Progenitor cell of endocrine pancreas (in vitro differentiated cells): ENCODE data around the gene DMBX1. TPM values are rescaled to one million over a fixed set of nuclear protein-coding genes. Genes with fewer than 3 reads are reported as not detected.

Experiments used
- DNase-seq: peaks from one replicate; pipeline ENCODE4 v3.0.0; 2021; ENCODE audit warnings: low spot score; ENCODE audit not compliant: unreplicated experiment
- H3K27ac Mint-ChIP-seq: 2 replicates; pipeline ENCODE4 v1.8.0; 2021; ENCODE audit warnings: mild to moderate bottlenecking, moderate library complexity, mixed read lengths
- H3K27me3 Mint-ChIP-seq: 2 replicates; pipeline ENCODE4 v1.8.0; 2021; ENCODE audit warnings: mixed read lengths
- H3K36me3 Mint-ChIP-seq: 2 replicates; pipeline ENCODE4 v1.8.0; 2022; ENCODE audit warnings: mixed read lengths; ENCODE audit not compliant: insufficient read depth
- H3K4me1 Mint-ChIP-seq: 2 replicates; pipeline ENCODE4 v1.8.0; 2021; ENCODE audit warnings: low read depth, mixed read lengths
- H3K4me3 Mint-ChIP-seq: 2 replicates; pipeline ENCODE4 v1.8.0; 2021; ENCODE audit warnings: low read depth, mild to moderate bottlenecking, moderate library complexity, mixed read lengths
- H3K9me3 Mint-ChIP-seq: 2 replicates; pipeline ENCODE4 v1.8.0; 2021; ENCODE audit warnings: low read depth, mixed read lengths
- CTCF ChIP-seq: fragments of 200-600 bp; sonication (generic); IDR thresholded peaks from one replicate; pipeline ENCODE4 v1.5.0; 2021; ENCODE audit warnings: antibody characterized with exemption, mild to moderate bottlenecking; ENCODE audit not compliant: unreplicated experiment
- total RNA-seq: library from RNA; stranded (reverse); gene quantifications from 2 replicates; pipeline ENCODE4 v1.2.1, GENCODE V29; 2021

The DMBX1 gene
- total RNA-seq, 1 donor from 2014 or later: not detected

DNA sequence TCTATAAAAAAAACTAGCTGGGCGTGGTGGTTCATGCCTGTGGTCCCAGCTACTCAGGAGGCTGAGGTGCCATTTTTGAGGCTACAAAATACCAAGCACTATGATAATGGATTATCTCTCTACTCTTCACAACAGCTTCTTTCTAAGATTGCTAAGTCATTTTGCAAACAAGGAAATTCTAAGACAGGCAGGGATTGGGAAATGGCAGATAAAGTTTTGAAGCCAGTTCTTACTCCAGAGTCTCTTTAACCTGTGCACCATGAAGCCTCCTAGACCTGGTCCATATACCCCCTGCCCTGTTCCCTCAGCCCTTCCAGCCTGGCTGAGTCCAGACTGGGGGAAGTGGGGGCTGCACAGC is 39.5 kb upstream of the DMBX1 start:
- peaks cover 98% of the 10 kb centered on the region for H3K27me3 Mint-ChIP-seq
- DNase-seq: no peak
- peaks cover 4% of the 10 kb centered on the region for H3K4me1 Mint-ChIP-seq
- no peak for TF ChIP-seq CTCF
- no peak overlapping the region for H3K27ac Mint-ChIP-seq
- H3K9me3 Mint-ChIP-seq: no peaks in the 10 kb centered on the region
- H3K36me3 Mint-ChIP-seq: no peaks in the 10 kb centered on the region
- H3K4me3 Mint-ChIP-seq: no peak overlapping the region

GRCh38 chr1:46451948-46452930 is 37.4 kb upstream of the DMBX1 start:
- no peak for DNase-seq
- Mint-ChIP-seq H3K27ac (no peak overlapping the region), H3K9me3 (no peaks in the 10 kb centered on the region), H3K4me1 (peaks cover 4% of the 10 kb centered on the region), H3K27me3 (peaks cover 86% of the 10 kb centered on the region), H3K4me3 (no peak overlapping the region), H3K36me3 (no peaks in the 10 kb centered on the region)
- no peak for TF ChIP-seq CTCF

DNA sequence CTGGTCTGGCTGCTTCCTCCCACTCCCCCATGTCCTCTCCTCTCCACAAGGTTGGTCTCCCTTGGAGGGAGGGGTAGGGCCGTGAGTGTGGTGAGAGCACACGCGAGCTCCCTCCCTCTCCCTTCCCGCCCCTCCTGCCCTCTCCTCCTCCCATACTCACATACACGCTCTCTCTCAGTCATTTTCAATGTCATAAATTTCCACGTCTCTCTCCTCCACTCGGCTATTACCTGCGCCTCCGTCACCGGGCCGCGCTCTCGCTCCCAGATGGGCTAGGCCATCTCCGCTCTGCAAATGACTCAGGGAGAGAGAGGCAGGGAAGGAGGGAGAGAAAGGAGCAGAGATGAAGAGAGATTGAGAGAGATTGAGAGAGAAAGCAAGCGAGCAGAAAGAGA is 36.7 kb upstream of the DMBX1 start:
- DNase-seq: no peak
- no peak overlapping the region for H3K27ac Mint-ChIP-seq
- peaks cover 4% of the 10 kb centered on the region for H3K4me1 Mint-ChIP-seq
- no peaks in the 10 kb centered on the region for H3K36me3 Mint-ChIP-seq
- no peak overlapping the region for H3K4me3 Mint-ChIP-seq
- no peaks in the 10 kb centered on the region for H3K9me3 Mint-ChIP-seq
- no peak for TF ChIP-seq CTCF
- H3K27me3 Mint-ChIP-seq: peaks cover 85% of the 10 kb centered on the region

DNA sequence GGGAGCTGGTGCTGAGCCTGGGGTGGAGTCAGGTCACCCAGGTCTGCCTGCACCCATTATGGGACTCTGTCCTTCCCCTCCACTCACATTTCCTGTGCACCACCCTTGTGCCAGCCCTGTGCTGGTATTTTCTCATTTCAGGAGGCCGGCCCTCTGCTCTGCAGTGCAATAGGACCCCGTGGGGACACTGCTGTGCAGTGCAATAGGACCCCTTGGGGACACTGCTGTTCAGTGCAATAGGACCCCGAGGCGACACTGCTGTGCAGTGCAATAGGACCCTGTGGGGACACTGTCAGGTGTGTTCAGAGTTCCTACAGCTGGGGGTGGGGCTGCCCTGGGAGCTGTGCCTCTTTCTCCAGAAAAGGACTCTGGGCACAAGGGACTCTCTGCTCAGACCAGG is 36.2 kb upstream of the DMBX1 start:
- no peak for TF ChIP-seq CTCF
- H3K4me1 Mint-ChIP-seq: peaks cover 3% of the 10 kb centered on the region
- H3K9me3 Mint-ChIP-seq: no peaks in the 10 kb centered on the region
- no peak for DNase-seq
- H3K27me3 Mint-ChIP-seq: peaks cover 86% of the 10 kb centered on the region
- no peak overlapping the region for H3K4me3 Mint-ChIP-seq
- no peak overlapping the region for H3K27ac Mint-ChIP-seq
- no peaks in the 10 kb centered on the region for H3K36me3 Mint-ChIP-seq

DNA sequence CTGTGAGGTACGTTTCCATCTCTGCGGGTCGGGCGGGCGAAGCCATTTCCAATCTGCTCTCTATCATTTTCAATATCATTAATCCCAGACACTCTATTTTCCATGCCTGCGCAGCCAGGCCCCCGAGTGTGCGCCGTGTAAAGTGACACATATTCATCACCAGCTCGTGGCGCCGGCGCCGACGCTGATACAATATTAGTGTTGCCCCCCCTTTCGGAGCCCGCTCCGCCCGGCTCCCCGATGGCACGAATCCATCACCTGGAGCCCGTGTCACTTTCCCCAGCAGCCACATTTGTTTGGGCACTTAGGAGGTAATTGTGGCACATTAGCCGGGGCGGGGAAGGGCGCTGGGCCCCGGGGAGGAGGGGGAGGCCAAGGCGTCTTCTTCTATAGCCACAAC is 33.7 kb upstream of the DMBX1 start:
- no peak overlapping the region for H3K4me3 Mint-ChIP-seq
- H3K9me3 Mint-ChIP-seq: no peaks in the 10 kb centered on the region
- H3K36me3 Mint-ChIP-seq: no peaks in the 10 kb centered on the region
- H3K4me1 Mint-ChIP-seq: no peaks in the 10 kb centered on the region
- no peak overlapping the region for H3K27ac Mint-ChIP-seq
- peaks cover 84% of the 10 kb centered on the region for H3K27me3 Mint-ChIP-seq
- no peak for TF ChIP-seq CTCF
- no peak for DNase-seq
